T-helper 1 cell treated with Interleukin-12 subunit alpha and Interleukin-12 subunit beta and Interleukin-4 antibody, amounts not matched to agents 30 ng/mL and 1 ng/mL, for 36 hours (primary cell): ENCODE results near the gene MRM2. TPM values are rescaled to one million over a fixed set of nuclear protein-coding genes. Genes with fewer than 3 reads are reported as not detected.
"Not testable (repeated sequence)": the region's sequence is repeated elsewhere in the genome, so short reads cannot be mapped to it uniquely, and the experiment has no call there.

ENCODE experiments used
- intact Hi-C: fragments of 100-400 bp; cut with micrococcal nuclease; formaldehyde crosslinking; loops from one replicate; pipeline ENCODE4 v1.15.1; 2024
- total RNA-seq: library from RNA; stranded (reverse); gene quantifications from 2 replicates; pipeline ENCODE4 v1.2.3, GENCODE V29; 2022

MRM2 gene
- total RNA-seq: 32.0 and 33.9 TPM in 2 replicates

DNA sequence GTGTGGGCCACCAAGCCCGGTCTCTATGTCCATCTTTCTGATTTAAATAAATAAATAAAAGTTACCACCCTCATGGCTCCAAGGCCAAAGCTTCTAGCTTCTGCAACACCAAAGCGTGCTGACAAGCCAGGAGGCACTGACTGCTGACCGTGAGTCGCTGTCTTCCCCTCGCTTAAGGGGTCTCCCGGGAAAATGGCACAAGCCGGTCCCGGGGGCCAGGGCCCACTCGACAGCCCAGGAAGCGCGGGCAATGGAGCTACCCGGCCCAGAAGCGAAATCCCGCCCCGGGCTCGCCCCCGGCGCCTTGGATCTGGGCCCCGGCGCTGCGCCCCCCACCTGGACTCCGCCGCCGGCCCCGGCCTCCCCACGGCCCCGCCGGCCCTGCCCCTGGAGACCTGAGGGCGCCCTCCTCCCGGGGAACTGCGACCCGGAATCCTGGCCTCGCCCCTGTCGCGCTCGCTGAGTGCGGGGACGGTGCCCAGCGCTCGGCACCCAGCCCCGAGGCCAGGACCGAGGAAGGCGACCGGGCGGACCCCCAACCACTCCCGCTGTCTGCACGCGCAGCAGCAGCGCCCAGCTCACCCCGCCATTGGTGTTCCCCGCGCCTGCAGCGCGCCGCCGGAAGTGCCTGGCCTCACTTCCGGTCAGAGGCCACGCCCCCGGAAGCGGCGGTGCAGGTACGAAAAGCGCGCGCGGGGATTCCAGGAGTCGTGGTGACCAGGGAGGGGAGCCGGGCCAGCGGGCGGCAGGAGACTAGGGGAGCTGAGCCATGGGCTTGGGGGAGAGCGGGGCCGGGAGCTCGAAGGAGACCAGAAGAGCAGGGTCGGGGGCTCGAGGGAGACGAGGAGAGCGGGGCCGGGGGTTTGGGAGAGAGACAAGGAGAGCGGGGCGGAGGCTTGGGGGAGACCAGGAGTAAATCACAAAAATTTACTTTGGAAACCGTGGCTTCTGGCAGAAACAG, at the start of gene MRM2, which contains the start of gene NUDT1:
Gene MRM2, minus strand, starts transcription at position 626 of the 961 bp plus-strand sequence. Its CDS starts 36 bp downstream, at position 590.
Gene NUDT1, plus strand, starts transcription at position 647 of the 961 bp plus-strand sequence. CDS start 2,349 bp downstream, outside the sequence.
- intact Hi-C loops: loop anchor here (1.0 to 10.0 kb wide), 6 partner anchors 10 to 672 kb away; partner anchors contain the start of genes EIF3B, MAD1L1, PSMG3 and SNX8

DNA sequence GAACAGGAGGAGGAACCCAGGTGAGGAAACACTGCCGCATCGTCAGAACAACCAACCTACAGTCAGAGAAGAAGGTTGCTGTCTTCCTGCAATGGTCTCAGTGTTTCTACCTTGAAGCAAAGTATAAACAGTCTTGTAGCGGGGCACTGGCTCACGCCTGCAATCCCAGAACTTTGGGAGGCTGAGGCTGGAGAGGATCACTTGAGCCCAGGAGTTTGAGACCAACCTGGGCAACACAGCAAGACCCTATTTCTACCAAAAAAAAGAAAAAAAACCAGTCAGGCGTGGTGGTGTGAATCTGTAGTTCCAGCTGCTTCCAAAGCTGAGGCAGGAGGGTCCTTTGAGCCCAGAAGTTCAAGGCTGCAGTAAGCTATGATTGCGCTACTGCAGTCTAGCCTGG, 48.9 kb upstream of the MRM2 start:
- intact Hi-C loops: no loop called here

DNA sequence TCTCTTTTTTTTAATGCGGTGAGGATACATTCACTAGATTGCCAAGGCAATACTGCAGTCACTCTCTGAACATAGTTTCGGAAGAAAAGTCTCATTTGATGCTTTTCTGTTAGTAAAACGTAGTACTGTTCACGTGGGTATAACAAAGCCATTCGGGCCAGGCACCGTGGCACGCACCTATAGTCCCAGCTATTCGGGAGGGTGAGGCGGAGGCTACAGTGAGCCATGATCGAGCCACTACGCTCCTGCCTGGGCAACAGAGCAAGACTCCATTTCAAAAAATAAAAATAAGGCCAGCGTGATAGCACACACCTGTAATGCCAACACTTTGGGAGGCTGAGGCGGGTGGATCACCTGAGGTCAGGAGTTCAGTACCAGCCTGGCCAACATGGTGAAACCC, 47.6 kb upstream of the MRM2 start:
- intact Hi-C loops: no loop called here

DNA sequence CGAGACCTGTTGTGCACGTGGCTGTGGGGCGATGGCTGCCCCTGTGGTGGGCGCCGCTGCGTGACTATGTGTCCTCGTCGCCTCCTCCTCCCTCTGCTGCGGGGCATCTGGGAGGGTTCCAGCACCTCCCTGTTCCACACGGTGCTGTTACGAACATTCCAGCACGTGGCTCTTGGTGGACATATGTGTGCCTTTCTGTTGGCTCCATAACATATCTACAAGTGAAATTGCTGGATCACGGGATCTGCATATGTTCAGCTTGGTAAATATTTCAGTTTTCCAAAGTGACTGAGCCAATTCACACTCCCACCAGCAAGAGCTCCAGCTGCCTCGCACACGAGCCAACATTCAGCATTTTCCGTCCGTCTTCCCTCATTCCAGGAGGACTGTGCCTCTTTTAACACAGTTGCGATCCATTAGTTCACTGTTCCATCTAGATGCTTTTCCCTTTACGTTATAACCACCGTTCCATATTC, 47.1 kb upstream of the MRM2 start:
- intact Hi-C loops: no loop called here

DNA sequence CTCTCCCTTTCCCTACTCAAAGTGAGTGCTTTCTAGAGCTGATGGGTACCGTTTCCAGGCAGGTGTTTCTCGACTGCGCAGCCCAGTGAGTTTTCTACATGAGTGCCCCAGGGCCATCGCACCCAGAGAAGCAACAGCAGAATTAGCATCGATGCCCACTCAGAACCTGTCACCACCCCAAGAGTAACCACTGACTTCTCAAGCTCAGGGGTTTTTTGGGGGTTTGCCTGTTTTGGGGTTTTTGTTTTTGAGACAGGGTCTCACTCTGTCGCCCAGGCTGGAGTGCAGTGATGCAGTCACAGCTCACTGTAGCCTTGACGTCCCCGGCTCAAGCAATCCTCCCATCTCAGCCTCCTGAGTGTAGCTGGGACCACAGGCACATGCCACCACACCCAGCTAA, 46.5 kb upstream of the MRM2 start:
- intact Hi-C loops: no loop called here

DNA sequence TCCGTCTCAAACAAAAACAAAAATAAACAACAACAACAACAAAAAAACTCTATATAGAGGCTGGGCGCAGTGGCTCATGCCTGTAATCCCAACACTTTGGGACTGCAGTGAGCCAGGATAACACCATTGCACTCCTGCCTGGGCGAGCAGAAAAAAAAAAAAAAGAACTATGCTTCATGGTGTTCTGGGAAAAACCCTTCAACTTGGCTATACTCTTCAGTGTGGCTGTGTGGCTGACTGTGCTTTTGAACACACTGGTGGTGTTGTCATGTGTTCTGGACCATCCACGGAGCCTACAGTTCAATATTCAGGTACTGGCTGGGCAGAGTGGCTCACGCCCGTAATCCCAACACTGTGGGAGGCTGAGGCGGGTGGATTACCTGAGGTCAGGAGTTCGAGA, 45.7 kb upstream of the MRM2 start:
- intact Hi-C loops: no loop called here

DNA sequence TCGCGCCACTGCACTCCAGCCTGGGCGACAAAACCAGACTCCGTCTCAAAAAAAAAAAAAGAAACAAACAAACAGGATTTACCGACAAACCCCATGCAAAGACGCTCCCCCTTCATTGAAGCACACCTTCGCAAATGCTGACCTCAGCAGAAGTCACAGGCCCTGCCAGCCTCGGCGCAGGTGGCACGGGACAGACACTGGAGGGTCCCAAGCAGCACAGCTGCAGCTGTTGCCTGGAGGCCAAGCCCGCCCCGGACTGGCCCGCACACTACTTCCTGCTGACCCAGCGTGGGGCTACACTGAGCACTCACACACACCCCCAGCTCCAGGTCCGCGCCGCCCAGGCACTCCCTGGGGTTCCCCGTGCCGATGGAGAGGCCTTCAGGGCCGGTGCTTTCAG, 41.1 kb upstream of the MRM2 start:
- intact Hi-C loops: no loop called here

DNA sequence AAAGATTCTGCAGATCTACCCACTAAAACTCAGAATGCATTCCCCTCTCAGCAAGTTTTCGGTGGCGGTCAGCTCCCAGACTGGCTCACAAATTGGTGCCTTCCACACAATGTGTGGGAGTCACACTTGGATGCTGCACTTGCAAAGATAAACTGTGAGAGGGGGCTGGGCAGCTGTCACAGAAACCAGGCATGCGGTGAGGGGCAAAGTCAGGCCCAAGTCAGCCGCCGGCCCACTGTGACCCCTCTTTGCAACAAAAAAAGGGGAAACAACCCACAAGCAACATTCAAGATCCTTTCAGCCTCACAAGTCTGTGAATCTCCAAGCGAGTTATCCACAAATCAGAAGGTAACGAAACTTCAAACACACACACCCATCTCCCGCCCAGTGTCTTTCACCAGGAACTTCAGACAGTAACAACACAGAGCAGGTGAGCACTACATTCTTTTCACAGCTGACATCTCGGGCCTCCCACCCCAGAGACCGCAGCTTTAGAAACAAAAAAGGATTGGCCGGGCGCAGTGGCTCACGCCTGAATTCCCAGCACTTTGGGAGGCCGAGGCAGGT, 40.3 kb upstream of the MRM2 start:
- intact Hi-C loops: no loop called here

DNA sequence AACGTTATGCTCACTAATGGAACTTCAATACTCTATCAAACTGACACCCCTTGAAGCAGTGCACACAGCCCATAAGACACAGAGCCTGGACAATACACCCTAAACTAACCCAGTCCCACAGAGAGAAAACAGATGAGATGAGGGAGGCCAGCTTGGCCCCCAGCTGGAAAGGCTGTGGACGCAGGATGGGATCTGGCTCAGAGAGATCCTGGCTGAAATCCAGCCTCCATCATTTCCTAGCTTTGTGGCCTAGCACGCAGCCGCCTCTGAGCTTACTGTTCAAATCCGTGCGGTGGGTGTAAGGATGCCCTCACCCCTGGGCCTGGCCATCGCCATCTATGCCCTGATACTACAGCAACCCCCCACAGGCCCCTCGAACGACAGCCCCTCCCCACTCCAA, 39.5 kb upstream of the MRM2 start:
- intact Hi-C loops: no loop called here

DNA sequence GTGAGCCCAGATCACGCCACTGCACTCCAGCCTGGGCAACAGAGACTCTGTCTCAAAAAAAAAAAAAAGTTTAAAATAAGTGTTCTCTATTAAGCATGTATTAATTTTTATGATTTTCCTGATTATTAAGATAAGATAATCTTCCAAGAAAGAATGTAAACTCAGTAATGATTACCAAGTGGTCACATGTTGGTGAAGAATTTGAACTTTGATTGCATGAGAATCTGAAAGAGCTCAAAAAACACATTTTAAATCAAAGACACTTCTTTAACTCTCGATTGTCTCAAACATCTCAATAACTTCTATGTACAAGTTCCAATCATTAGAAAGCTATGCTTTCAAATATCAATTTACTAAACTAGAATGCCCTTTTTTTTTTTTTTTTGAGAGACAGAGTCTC, 38.4 kb upstream of the MRM2 start:
- intact Hi-C loops: no loop called here

DNA sequence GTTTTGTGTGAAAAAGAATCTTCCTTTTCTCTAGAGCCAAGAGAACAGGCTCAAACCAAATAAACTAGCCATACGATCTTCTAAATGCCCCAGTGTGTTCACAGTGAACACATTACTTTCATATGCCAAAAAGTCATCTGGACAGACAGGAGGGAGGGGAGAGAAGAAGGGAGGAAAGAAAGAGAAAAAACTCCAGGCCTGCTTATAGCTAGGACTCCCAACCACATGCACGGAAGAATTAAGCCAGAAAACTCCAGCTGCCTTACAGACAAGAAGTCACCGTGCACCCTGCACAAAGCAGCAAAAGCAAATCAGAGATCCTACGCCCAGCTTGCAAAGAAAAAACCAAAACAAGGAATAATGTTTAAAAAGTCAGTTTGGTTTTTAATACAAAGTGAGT, 37.9 kb upstream of the MRM2 start:
- intact Hi-C loops: no loop called here

DNA sequence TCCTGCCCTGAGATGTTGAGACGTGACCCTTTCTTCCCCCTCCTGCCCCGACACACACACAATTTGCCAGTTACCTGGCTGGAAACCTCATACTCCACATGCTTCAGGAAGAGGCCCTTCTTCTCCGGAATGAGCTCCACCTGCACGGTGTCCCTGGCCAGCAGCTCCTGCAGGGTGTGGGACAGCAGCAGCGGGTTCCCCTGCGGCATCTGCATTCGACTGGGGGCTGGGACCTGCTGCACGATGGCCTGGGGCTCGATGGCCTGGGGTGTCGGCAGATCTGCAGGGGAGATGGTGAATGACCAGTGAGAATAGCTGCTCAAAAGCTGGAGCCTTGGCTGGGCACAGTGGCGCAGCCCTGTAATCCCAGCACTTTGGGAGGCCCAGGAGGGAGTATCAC, 36.0 kb upstream of the MRM2 start:
- intact Hi-C loops: no loop called here

DNA sequence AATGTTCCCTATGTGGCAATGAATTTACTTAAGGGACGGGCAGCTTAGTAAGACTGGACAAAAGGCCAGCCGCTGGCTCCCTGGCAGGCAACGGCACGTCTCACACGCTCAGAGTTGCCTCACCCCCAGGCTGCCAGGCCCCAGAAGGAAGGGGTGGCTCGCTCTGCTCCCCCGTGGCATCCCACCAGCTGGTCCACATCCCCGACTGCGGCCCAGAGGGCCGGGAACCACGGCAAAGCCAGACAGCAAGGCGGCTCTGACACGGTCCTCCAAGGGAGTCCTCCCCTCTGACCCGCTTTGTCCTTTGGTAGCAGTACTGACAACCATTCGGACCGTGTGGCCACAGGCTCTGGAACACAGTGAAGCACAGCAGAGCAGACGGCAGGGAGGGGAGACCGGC, 34.1 kb upstream of the MRM2 start:
- intact Hi-C loops: no loop called here

DNA sequence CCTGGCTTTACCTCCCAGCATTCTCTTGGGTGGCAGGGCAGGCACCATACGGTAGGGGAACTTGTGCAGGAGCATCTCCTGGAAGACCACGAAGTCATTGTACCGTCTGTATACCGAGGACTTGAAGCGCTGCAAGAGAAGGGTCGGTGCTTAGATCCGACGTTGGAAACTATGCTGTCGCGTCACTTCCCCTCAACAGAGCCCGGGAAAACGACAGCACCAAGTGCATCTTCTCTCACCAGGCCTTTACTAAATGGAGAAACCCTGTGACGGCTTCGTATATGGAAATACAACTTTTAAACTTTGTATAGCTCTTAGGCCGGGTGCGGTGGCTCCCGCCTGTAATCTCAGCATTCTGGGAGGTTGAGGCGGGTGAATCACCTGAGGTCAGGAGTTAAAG, 33.1 kb upstream of the MRM2 start:
- intact Hi-C loops: no loop called here

DNA sequence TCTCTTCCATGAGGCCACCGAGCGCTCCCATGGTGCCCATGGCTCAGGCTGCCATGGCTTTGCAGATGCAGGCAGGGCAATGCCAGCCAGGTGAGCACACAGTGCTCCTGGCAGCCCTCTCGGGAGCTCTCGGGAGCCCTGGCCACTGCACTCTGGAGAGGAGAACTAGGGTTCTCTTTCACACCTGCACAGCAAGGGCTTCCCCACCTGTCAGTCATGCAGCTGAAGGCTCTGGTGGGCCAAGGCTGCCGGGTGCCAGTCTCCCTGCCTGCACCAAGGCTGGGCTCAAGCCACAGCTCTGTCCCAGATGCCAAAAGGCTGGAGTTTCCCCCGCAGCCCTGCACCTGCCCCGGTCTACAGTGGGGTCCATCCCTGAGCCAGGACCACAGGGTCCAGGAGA, 32.7 kb upstream of the MRM2 start:
- intact Hi-C loops: no loop called here

DNA sequence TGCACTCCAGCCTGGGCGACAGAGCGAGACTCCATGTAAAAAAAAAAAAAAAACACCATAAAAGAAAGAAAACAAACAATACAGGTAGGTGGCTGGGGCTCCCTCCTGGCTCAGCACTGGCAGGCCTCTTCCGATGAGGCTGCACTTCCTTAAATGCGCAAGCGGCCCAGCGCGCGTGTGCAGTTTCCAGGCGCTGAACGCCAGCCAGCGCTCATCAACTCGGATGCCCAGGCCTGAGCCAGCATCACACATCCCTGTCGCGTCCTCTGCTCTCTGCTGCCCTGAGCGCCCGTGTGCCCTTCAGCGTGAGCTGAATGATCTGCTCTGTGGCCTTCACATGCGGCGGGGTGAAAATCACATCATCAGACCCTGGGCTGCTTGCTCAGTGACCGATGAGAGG, 31.9 kb upstream of the MRM2 start:
- intact Hi-C loops: no loop called here

DNA sequence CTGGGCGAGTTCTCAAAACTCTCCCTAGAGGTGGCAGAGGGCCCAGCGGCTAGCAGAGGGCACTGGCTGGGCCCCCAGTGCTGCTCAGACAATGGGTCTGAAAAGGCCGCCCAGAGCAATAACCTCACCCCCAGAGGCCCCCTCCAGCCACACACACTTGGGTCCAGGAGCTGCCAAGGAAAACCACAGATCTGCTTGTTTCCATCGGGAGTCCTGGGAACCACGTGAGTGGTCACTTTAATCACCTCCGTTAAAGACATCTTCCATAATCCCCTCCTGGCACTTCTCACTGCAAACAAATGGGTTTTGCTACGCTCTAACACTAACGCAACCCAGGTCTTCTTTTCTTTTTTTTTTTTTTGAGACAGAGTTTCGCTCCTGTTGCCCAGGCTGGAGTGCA, 30.0 kb upstream of the MRM2 start:
- intact Hi-C loops: no loop called here

DNA sequence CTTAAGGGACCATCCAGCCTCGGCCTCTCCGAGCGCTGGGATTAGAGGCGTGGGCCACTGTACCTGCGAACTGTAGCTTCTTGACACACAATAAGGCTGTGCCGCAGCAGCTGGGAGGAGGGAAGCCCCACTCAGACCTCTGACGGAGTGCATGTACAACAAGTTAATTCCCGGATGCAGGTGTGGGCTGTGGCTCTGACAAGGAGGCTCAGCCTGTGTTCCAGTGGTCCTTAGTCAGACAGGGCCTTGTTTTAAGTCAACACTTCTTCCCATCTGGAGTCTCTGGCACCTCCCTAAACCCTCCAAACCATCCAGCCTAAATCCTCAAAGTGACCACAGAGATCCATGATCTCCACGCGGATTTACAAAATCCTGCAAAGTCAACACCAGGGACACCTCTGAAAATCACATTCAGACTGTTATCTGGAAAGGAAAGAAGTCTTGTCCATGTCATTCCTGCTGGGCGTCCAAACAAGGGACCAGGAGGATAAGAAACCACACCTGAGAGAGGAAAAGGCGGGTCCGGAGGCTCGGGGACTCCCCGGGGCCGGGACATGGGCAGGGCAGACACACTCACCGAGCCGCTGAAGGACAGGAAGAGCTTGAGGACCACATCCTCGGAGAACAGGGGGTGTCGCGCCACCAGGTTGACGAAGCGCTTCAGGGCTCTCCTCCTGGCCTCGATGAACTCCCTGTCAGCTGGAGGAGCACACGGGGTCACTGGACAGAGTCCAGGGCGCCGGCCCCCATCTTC, 29.4 kb upstream of the MRM2 start:
- intact Hi-C loops: no loop called here

DNA sequence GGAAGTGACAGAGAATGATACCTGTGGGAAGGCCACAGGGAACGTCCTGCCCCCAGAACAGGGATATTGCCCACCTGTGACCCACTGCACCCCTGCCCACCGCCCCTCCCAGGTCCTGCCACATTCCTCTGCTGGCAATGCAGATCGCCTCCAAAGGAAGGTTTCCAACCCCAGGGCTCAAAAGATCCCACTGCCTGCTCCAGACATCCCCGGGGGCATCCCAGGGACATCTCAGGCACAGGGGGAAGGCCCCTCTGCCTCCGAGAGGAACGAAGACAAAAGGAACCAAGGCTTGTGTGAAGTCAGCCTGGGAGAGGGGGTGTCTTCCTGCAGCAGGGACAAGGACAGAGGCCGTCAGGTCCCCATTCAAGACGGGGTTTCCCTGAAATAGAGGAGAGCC, 28.5 kb upstream of the MRM2 start:
- intact Hi-C loops: no loop called here

DNA sequence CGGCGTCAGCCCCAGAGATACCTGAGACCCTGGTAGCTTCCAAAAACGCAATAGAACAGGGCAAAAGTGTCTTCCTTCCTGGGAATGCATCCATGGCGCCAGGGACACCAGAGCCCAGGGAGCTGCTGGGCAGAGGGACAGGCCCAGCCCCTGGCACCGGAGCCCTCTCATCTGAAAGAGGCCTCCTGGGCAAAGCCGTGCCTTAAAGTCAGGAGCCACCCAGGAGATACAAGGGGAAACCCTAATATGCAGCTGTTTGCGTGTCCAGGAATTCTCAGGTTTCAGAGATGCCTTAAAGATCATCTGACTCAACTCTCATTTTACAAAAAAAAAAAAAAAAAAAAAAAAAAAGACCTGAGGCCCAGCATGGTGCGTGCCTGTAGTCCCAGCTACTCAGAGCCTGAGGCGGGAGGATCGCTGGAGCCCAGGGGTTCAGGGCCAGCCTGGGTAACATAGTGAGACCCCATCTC, 28.0 kb upstream of the MRM2 start:
- intact Hi-C loops: no loop called here

DNA sequence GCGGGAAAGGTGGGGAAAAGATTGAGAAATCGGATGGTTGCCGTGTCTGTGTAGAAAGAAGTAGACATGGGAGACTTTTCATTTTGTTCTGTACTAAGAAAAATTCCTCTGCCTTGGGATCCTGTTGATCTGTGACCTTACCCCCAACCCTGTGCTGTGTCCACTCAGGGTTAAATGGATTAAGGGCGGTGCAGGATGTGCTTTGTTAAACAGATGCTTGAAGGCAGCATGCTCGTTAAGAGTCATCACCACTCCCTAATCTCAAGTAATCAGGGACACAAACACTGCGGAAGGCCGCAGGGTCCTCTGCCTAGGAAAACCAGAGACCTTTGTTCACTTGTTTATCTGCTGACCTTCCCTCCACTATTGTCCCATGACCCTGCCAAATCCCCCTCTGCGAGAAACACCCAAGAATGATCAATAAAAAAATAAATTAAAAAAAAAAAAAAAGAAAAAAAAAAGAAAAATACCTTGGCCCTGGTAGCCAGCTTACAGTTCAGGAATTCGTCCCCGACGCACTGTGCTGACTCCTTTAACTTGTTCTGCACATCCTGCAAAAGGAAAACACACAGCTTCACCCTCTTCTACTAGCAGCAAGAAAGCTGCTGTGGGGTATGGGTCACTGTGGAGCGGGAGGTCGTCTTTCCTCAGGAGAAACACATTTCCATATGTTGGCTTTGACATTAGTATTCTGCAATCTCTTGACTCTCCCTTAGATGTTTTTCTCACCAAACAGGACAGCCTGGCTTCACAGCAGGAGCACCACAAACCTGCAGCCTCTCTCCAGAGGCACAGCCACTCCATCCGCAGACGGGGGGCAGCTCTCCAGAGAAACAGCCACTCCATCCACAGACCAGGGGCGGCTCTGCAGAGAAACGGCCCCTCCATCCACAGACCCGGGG, 27.3 kb upstream of the MRM2 start:
- intact Hi-C loops: not testable (repeated sequence)
